HCT116 (cell line): ENCODE results near the gene EVC2. TPM values are rescaled to one million over a fixed set of nuclear protein-coding genes. Genes with fewer than 3 reads are reported as not detected.

Source experiments
- ATAC-seq: fragments of 200-7000 bp; cut with Tn5 transposase; 2 replicates; pipeline ENCODE4 v1.9.1; 2020; ENCODE audit warnings: mild to moderate bottlenecking, moderate library complexity
- BruUV-seq: library from RNA; stranded (reverse); fragments of 400-500 nt; replicated peaks from 2 replicates; lab custom pipeline; 2021; lab: Mats Ljungman, UMichigan
- CTCF ChIA-PET: fragments of 300-600 bp; sonication (Branson Sonifier 250); formaldehyde crosslinking; loops from one replicate; lab custom pipeline; 2021; ENCODE audit warnings: antibody characterized with exemption; lab: Charles Lee
- POLR2A ChIA-PET: fragments of 300-600, 350-600 bp; sonication (Branson Sonifier 250); formaldehyde crosslinking; loops from one replicate; lab custom pipeline; 2021; ENCODE audit warnings: antibody characterized with exemption; lab: Charles Lee
- RAD21 ChIA-PET, 2 experiments: fragments of 300-600 bp; sonication (Branson Sonifier 250); formaldehyde crosslinking; loops; one replicate each; lab custom pipeline; 2023; ENCODE audit warnings: low total read pairs in 2 of 2; ENCODE audit not compliant: uncharacterized antibody in 2 of 2, unreplicated experiment in 2 of 2, low non-redundant PET in 1 of 2; lab: Charles Lee
- DNase-seq: peaks from one replicate; pipeline ENCODE4 v3.0.0-alpha.2; 2010; ENCODE audit warnings: low read depth, low spot score
- H2AFZ ChIP-seq: fragments of 200-600 bp; shearing (Covaris generic), sonication (generic); 2 replicates; pipeline ENCODE4 v1.6.1; 2017; ENCODE audit warnings: low read depth, mixed run types, mixed read lengths, antibody characterized with exemption, low read length; ENCODE audit not compliant: poor library complexity, severe bottlenecking
- H3K27ac ChIP-seq: 2 replicates; pipeline ENCODE4 v1.5.1; 2012; ENCODE audit warnings: low read depth, low read length
- H3K27me3 ChIP-seq: fragments of 200-600 bp; sonication (generic); 2 replicates; pipeline ENCODE4 v1.6.1; 2016; ENCODE audit warnings: mixed run types, low read length, mixed read lengths; ENCODE audit not compliant: insufficient read depth
- H3K36me3 ChIP-seq, 2 experiments: fragments of 200-500 bp in 1 of 2; fragments of 200-600 bp in 1 of 2; sonication (Bioruptor generic) in 1 of 2; sonication (generic) in 1 of 2; 2 replicates each; pipeline versions ENCODE4 v1.5.1 to v1.6.1; 2014 to 2016; ENCODE audit warnings: low read length in 2 of 2, inconsistent platforms in 1 of 2, mixed read lengths in 1 of 2, mixed run types in 1 of 2; ENCODE audit not compliant: insufficient read depth in 2 of 2, control insufficient read depth in 1 of 2
- H3K4me1 ChIP-seq, 2 experiments: fragments of 200-600 bp in 1 of 2; sonication (generic) in 1 of 2; 2 replicates each; pipeline versions ENCODE4 v1.5.1 to v1.6.1; 2012 to 2017; ENCODE audit warnings: low read length in 2 of 2, inconsistent platforms in 1 of 2, mild to moderate bottlenecking in 1 of 2, mixed read lengths in 1 of 2, mixed run types in 1 of 2, moderate library complexity in 1 of 2; ENCODE audit not compliant: insufficient read depth in 2 of 2, control insufficient read depth in 1 of 2
- H3K4me2 ChIP-seq: fragments of 200-600 bp; sonication (generic); 2 replicates; pipeline ENCODE4 v1.6.1; 2017; ENCODE audit warnings: mixed run types, low read length, mixed read lengths
- H3K4me3 ChIP-seq, 2 experiments: fragments of 200-600 bp in 1 of 2; sonication (generic) in 1 of 2; replicated peaks in 1 of 2; 2 replicates each; pipeline ENCODE4 v1.5.1; 2011 to 2016; ENCODE audit warnings: low read length in 2 of 2, control low read depth in 1 of 2, low read depth in 1 of 2, mild to moderate bottlenecking in 1 of 2, mixed read lengths in 1 of 2, mixed run types in 1 of 2
- H3K79me2 ChIP-seq: fragments of 200-600 bp; sonication (generic); 2 replicates; pipeline ENCODE4 v1.6.1; 2017; ENCODE audit warnings: mild to moderate bottlenecking, mixed run types, low read length, moderate library complexity, mixed read lengths; ENCODE audit not compliant: insufficient read depth
- H3K9ac ChIP-seq: fragments of 200-600 bp; sonication (generic); 2 replicates; pipeline ENCODE4 v1.6.1; 2016; ENCODE audit warnings: low read length, mixed read lengths
- H3K9me2 ChIP-seq: fragments of 200-600 bp; sonication (generic), shearing (Covaris generic); 2 replicates; pipeline ENCODE4 v1.6.1; 2017; ENCODE audit warnings: mixed run types, mild to moderate bottlenecking, moderate library complexity; ENCODE audit not compliant: insufficient read depth
- H3K9me3 ChIP-seq, 2 experiments: fragments of 200-500 bp in 1 of 2; fragments of 200-600 bp in 1 of 2; sonication (Bioruptor generic) in 1 of 2; sonication (generic) in 1 of 2; 2 replicates each; pipeline ENCODE4 v1.6.1; 2014 to 2017; ENCODE audit warnings: low read length in 2 of 2, mixed read lengths in 2 of 2, inconsistent platforms in 1 of 2, low read depth in 1 of 2, mild to moderate bottlenecking in 1 of 2, mixed run types in 1 of 2, moderate library complexity in 1 of 2; ENCODE audit not compliant: control insufficient read depth in 1 of 2, insufficient read depth in 1 of 2
- H4K20me1 ChIP-seq: fragments of 200-600 bp; sonication (generic), shearing (Covaris generic); 2 replicates; pipeline ENCODE4 v1.6.1; 2017; ENCODE audit warnings: mixed run types, mild to moderate bottlenecking, moderate library complexity; ENCODE audit not compliant: insufficient read depth
- ATF3 ChIP-seq: IDR thresholded peaks from 2 replicates; pipeline ENCODE4 v1.6.1; 2012
- CEBPB ChIP-seq: IDR thresholded peaks from 2 replicates; pipeline ENCODE4 v1.6.1; 2012; ENCODE audit warnings: low read depth
- EGR1 ChIP-seq: IDR thresholded peaks from 2 replicates; pipeline ENCODE4 v1.6.1; 2012; ENCODE audit warnings: low read depth
- ELF1 ChIP-seq: IDR thresholded peaks from 2 replicates; pipeline ENCODE4 v1.6.1; 2012; ENCODE audit warnings: low read depth, borderline replicate concordance
- EZH2 ChIP-seq: fragments of 200-600 bp; sonication (generic); IDR thresholded peaks from 2 replicates; pipeline ENCODE4 v1.6.1; 2017; ENCODE audit warnings: antibody characterized with exemption, mixed run types
- EZH2phosphoT487 ChIP-seq: fragments of 200-600 bp; IDR thresholded peaks from 2 replicates; pipeline ENCODE4 v1.6.1; 2018; ENCODE audit warnings: antibody characterized with exemption, borderline replicate concordance
- POLR2AphosphoS5 ChIP-seq: IDR thresholded peaks from 2 replicates; pipeline ENCODE4 v1.6.1; 2011; ENCODE audit warnings: mild to moderate bottlenecking, low read depth, low read length, moderate library complexity
- RAD21 ChIP-seq: IDR thresholded peaks from 2 replicates; pipeline ENCODE4 v1.6.1; 2012; ENCODE audit warnings: low read depth, mild to moderate bottlenecking
- SIN3A ChIP-seq: IDR thresholded peaks from 2 replicates; pipeline ENCODE4 v1.6.1; 2012; ENCODE audit warnings: low read depth
- SRF ChIP-seq: IDR thresholded peaks from 2 replicates; pipeline ENCODE4 v1.6.1; 2012; ENCODE audit warnings: low read depth
- YY1 ChIP-seq: IDR thresholded peaks from 2 replicates; pipeline ENCODE4 v1.6.1; 2011; ENCODE audit warnings: low read length, low read depth, moderate library complexity, mild to moderate bottlenecking; ENCODE audit not compliant: insufficient replicate concordance; ENCODE audit errors: extremely low read depth
- ZFX ChIP-seq: fragments of 450-650 bp; IDR thresholded peaks from 2 replicates; pipeline ENCODE4 v1.6.1; 2017
- intact Hi-C: fragments of 100-400 bp; cut with micrococcal nuclease; formaldehyde crosslinking; loops from 2 replicates; pipeline ENCODE4 v1.10.0; 2022
- total RNA-seq: library from RNA; stranded (reverse); gene quantifications from one replicate; pipeline ENCODE4 v1.2.1, GENCODE V29; 2021; ENCODE audit not compliant: unreplicated experiment

The EVC2 gene
- total RNA-seq, 1 experiment from 2014 or later, result not detected

GRCh38 chr4:5734853-5735252 lies 26.5 kb upstream of the EVC2 start:
- no peaks in the 10 kb centered on the region for H3K4me1 ChIP-seq
- no peaks in the 10 kb centered on the region; the same call in 1 of the 2 replicates for H3K27me3 ChIP-seq
- POLR2A ChIA-PET, result no interaction called here
- no peaks in the 10 kb centered on the region for H4K20me1 ChIP-seq
- no peak overlapping the region for H3K9ac ChIP-seq
- no peak for ATAC-seq
- RAD21 ChIA-PET, result no interaction called here
- H2AFZ ChIP-seq, result no peak overlapping the region
- intact Hi-C loops, result no loop called here
- CTCF ChIA-PET, result no interaction called here
- no peaks in the 10 kb centered on the region for H3K9me3 ChIP-seq
- no peak overlapping the region for H3K27ac ChIP-seq
- TF ChIP-seq ZFX, result no peak
- TF ChIP-seq ELF1, result no peak
- TF ChIP-seq YY1, result no peak
- no peak for TF ChIP-seq ATF3
- TF ChIP-seq EZH2, result no peak
- H3K36me3 ChIP-seq, result no peaks in the 10 kb centered on the region
- no peak overlapping the region for H3K4me2 ChIP-seq
- no peaks in the 10 kb centered on the region for H3K79me2 ChIP-seq
- no peak overlapping the region for H3K4me3 ChIP-seq
- no TSS peak for BruUV-seq
- no peaks in the 10 kb centered on the region for H3K9me2 ChIP-seq
- DNase-seq, result no peak

GRCh38 chr4:5732158-5732557 lies 23.8 kb upstream of the EVC2 start:
- DNase-seq (no peak), ATAC-seq (no peak)
- CTCF ChIA-PET, result no interaction called here
- Histone ChIP-seq H3K9ac (no peak overlapping the region), H3K27me3 (no peaks in the 10 kb centered on the region), H3K4me1 (no peaks in the 10 kb centered on the region), H3K36me3 (no peaks in the 10 kb centered on the region), H3K9me3 (no peaks in the 10 kb centered on the region), H3K9me2 (no peaks in the 10 kb centered on the region), H3K4me2 (no peak overlapping the region), H4K20me1 (no peaks in the 10 kb centered on the region), H3K4me3 (no peak overlapping the region), H3K79me2 (no peaks in the 10 kb centered on the region), H2AFZ (no peak overlapping the region), H3K27ac (no peak overlapping the region)
- no peak for TF ChIP-seq ATF3
- no peak for TF ChIP-seq SRF
- no peak for TF ChIP-seq CEBPB
- no peak for TF ChIP-seq EGR1
- no peak for TF ChIP-seq SIN3A
- no peak for TF ChIP-seq YY1
- no peak for TF ChIP-seq EZH2phosphoT487
- TF ChIP-seq ZFX, result no peak
- TF ChIP-seq POLR2AphosphoS5, result no peak
- TF ChIP-seq RAD21, result no peak
- RAD21 ChIA-PET, result no interaction called here
- BruUV-seq, result no TSS peak
- intact Hi-C loops, result no loop called here
- POLR2A ChIA-PET, result no interaction called here
